PC-9 (cell line): Measurements from ENCODE around the gene SLC9C1. TPM values are rescaled to one million over a fixed set of nuclear protein-coding genes. Genes with fewer than 3 reads are reported as not detected.
A peak's percentile ranks its signal among the peaks of the same experiment; 100 is the strongest.

ENCODE experiments used
- BruUV-seq: library from RNA; stranded (reverse); fragments of 400-500 nt; replicated peaks from 2 replicates; lab custom pipeline; 2021; lab: Mats Ljungman, UMichigan
- CTCF ChIA-PET: fragments of 300-600 bp; sonication (Branson Sonifier 250); formaldehyde crosslinking; loops from one replicate; lab custom pipeline; 2022; ENCODE audit warnings: antibody characterized with exemption; lab: Charles Lee
- POLR2A ChIA-PET: fragments of 300-600 bp; sonication (Branson Sonifier 250); formaldehyde crosslinking; loops from one replicate; lab custom pipeline; 2022; ENCODE audit warnings: antibody characterized with exemption; ENCODE audit not compliant: unreplicated experiment; lab: Charles Lee
- DNase-seq, 2 experiments: peaks; one replicate each; pipeline versions ENCODE4 v3.0.0 to v3.0.0-alpha.2; 2015 to 2022; ENCODE audit warnings: mixed read lengths in 1 of 2
- H2AFZ ChIP-seq: fragments of 200-600 bp; sonication (generic); 2 replicates; pipeline ENCODE4 v1.8.1; 2017; ENCODE audit warnings: antibody characterized with exemption
- H3F3A ChIP-seq: fragments of 200-600 bp; sonication (generic); 2 replicates; pipeline ENCODE4 v1.8.1; 2017; ENCODE audit warnings: antibody characterized with exemption, mild to moderate bottlenecking, low read depth; ENCODE audit not compliant: insufficient read depth
- H3K27ac ChIP-seq: fragments of 200-600 bp; sonication (generic); 2 replicates; pipeline ENCODE4 v1.6.1; 2016; ENCODE audit warnings: mixed run types
- H3K27me3 ChIP-seq: fragments of 200-600 bp; sonication (generic); 2 replicates; pipeline ENCODE4 v1.6.1; 2016; ENCODE audit warnings: low read depth, mixed run types; ENCODE audit not compliant: insufficient read depth
- H3K36me3 ChIP-seq: fragments of 200-600 bp; sonication (generic); 2 replicates; pipeline ENCODE4 v1.6.1; 2016; ENCODE audit warnings: low read depth, mixed run types
- H3K4me1 ChIP-seq: fragments of 200-600 bp; sonication (generic); replicated peaks from 2 replicates; pipeline ENCODE4 v1.6.1; 2016; ENCODE audit warnings: mixed run types; ENCODE audit not compliant: insufficient read depth
- H3K4me2 ChIP-seq: fragments of 200-600 bp; sonication (generic); 2 replicates; pipeline ENCODE4 v1.6.1; 2017; ENCODE audit warnings: mixed run types
- H3K4me3 ChIP-seq: fragments of 200-600 bp; sonication (generic); 2 replicates; pipeline ENCODE4 v1.6.1; 2016; ENCODE audit warnings: mixed run types
- H3K79me2 ChIP-seq: fragments of 200-600 bp; sonication (generic); 2 replicates; pipeline ENCODE4 v1.6.1; 2017; ENCODE audit warnings: low read depth, mixed run types
- H3K9me2 ChIP-seq: fragments of 200-600 bp; sonication (generic); 2 replicates; pipeline ENCODE4 v1.8.1; 2017; ENCODE audit warnings: mild to moderate bottlenecking; ENCODE audit not compliant: insufficient read depth
- H3K9me3 ChIP-seq: fragments of 200-600 bp; sonication (generic); 2 replicates; pipeline ENCODE4 v1.8.1; 2016; ENCODE audit warnings: low read depth; ENCODE audit not compliant: insufficient read depth
- H4K20me1 ChIP-seq: fragments of 200-600 bp; sonication (generic); 2 replicates; pipeline ENCODE4 v1.8.1; 2017; ENCODE audit not compliant: insufficient read depth
- CTCF ChIP-seq: fragments of 200-600 bp; sonication (generic); conservative IDR thresholded peaks from 2 replicates; pipeline ENCODE4 v1.6.1; 2017; ENCODE audit warnings: mixed run types, antibody characterized with exemption, mild to moderate bottlenecking, moderate library complexity
- EZH2 ChIP-seq: fragments of 200-600 bp; sonication (generic); IDR thresholded peaks from 2 replicates; pipeline ENCODE4 v1.8.0; 2017; ENCODE audit warnings: antibody characterized with exemption, low read depth
- intact Hi-C: fragments of 100-400 bp; cut with micrococcal nuclease; formaldehyde crosslinking; loops from one replicate; pipeline ENCODE4 v1.10.0; 2022; ENCODE audit not compliant: unreplicated experiment
- total RNA-seq: library from RNA; stranded (reverse); gene quantifications from 2 replicates; pipeline ENCODE4 v1.2.3, GENCODE V29; 2021

Gene SLC9C1
- total RNA-seq, 1 experiment from 2014 or later: not detected

GRCh38 chr3:112333002-112333380 lies 39.0 kb upstream of the SLC9C1 start, which contains the start of gene CD200:
CD200 (plus strand) TSS chr3:112333156; CDS start chr3:112333213, 57 bp downstream.
- Histone ChIP-seq H3K79me2 (no peaks in the 10 kb centered on the region), H2AFZ (no peak within 1 kb of the TSS), H3F3A (no peaks in the 10 kb centered on the region), H3K27ac (no peak within 1 kb of the TSS), H3K36me3 (no peaks in the 10 kb centered on the region), H3K4me2 (no peak within 1 kb of the TSS), H3K4me1 (no peaks in the 10 kb centered on the region), H3K4me3 (no peak within 1 kb of the TSS), H3K9me3 (no peaks in the 10 kb centered on the region), H4K20me1 (no peaks in the 10 kb centered on the region), H3K9me2 (no peaks in the 10 kb centered on the region), H3K27me3 (no peaks in the 10 kb centered on the region)
- ChIA-PET POLR2A (no interaction called here), CTCF (no interaction called here)
- BruUV-seq: no TSS peak
- intact Hi-C loops: no loop called here
- TF ChIP-seq EZH2: no peak
- no peak for TF ChIP-seq CTCF
- DNase-seq: no peak

GRCh38 chr3:112331851-112332250 lies 37.8 kb upstream of the SLC9C1 start:
- Histone ChIP-seq H3K27ac (no peak overlapping the region), H4K20me1 (no peaks in the 10 kb centered on the region), H3K9me2 (no peaks in the 10 kb centered on the region), H3K36me3 (no peaks in the 10 kb centered on the region), H3K9me3 (no peaks in the 10 kb centered on the region), H2AFZ (no peak overlapping the region), H3F3A (no peaks in the 10 kb centered on the region), H3K4me3 (no peak overlapping the region), H3K4me1 (no peaks in the 10 kb centered on the region), H3K27me3 (no peaks in the 10 kb centered on the region), H3K79me2 (no peaks in the 10 kb centered on the region), H3K4me2 (no peak overlapping the region)
- intact Hi-C loops: no loop called here
- TF ChIP-seq EZH2 (no peak), CTCF (no peak)
- no TSS peak for BruUV-seq
- POLR2A ChIA-PET: interaction anchor here (0.6 kb wide), 1 partner anchor 113 kb away, joined by 20 read pairs; no protein-coding TSS in a partner anchor
- DNase-seq: no peak
- CTCF ChIA-PET: interaction anchor here (0.6 kb wide), 1 partner anchor 38 kb away, joined by 3 read pairs; no protein-coding TSS in a partner anchor

GRCh38 chr3:112327371-112327951 lies 33.4 kb upstream of the SLC9C1 start:
- Histone ChIP-seq H3K9me2 (no peaks in the 10 kb centered on the region), H3K4me3 (no peak overlapping the region), H4K20me1 (no peaks in the 10 kb centered on the region), H3K27me3 (no peaks in the 10 kb centered on the region), H3K4me2 (no peak overlapping the region), H2AFZ (no peak overlapping the region), H3K4me1 (no peaks in the 10 kb centered on the region), H3K36me3 (no peaks in the 10 kb centered on the region), H3F3A (no peaks in the 10 kb centered on the region), H3K27ac (no peak overlapping the region), H3K9me3 (no peaks in the 10 kb centered on the region), H3K79me2 (no peaks in the 10 kb centered on the region)
- TF ChIP-seq CTCF (peak; percentile 66), EZH2 (no peak)
- intact Hi-C loops: loop anchor here (1.0 to 5.0 kb wide), 3 partner anchors 109 to 192 kb away; no protein-coding TSS in a partner anchor
- ChIA-PET CTCF (no interaction called here), POLR2A (no interaction called here)
- no TSS peak for BruUV-seq
- peak in 1 of 2 experiments; percentile 11 for DNase-seq
